ENCODE measurements around the gene STARD3NL.

STARD3NL gene

DNA sequence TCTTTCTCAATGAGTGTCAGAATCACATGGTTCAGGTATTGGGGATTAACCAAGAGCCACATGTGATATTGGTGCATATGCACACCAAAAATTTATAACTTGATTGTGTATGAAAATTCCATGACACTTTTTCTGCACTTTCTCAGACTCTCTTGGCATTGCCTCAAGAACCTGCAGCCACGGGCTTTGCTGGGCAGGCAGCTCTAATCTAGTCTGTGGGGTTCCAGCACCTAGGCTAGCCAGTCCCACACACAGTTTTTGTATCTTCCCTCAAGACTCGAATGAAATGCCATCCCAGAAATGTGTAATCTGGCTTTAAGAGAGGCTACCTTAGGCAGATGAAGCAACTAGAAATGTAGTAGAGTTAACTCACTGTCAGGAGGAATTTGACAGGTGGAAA lies 21.7 kb downstream of the STARD3NL start:
- no peak for TF ChIP-seq CTCF (IDR thresholded peaks at IDR 0.05; ENCODE audit: unreplicated experiment in 3 of 3)
- H3K9me3 Mint-ChIP-seq, result peaks cover 9% of the 10 kb centered on the region
- no peak overlapping the region for H3K4me3 Mint-ChIP-seq
- no peak overlapping the region for H3K27ac Mint-ChIP-seq
- H3K27me3 Mint-ChIP-seq (ENCODE audit: low read depth), result no peaks in the 10 kb centered on the region
- peaks cover 28% of the 10 kb centered on the region for H3K4me1 Mint-ChIP-seq
- H3K36me3 Mint-ChIP-seq (ENCODE audit: low read depth), result peaks cover 22% of the 10 kb centered on the region

- Mint-ChIP-seq H3K4me3 (no peak overlapping the region), H3K36me3 (ENCODE audit: low read depth) (peaks cover 59% of the 10 kb centered on the region), H3K4me1 (no peaks in the 10 kb centered on the region), H3K9me3 (peaks cover 9% of the 10 kb centered on the region), H3K27me3 (ENCODE audit: low read depth) (no peaks in the 10 kb centered on the region), H3K27ac (no peak overlapping the region)
- TF ChIP-seq CTCF (IDR thresholded peaks at IDR 0.05; ENCODE audit: unreplicated experiment in 3 of 3), result no peak
These were observed 28.0 kb downstream of the STARD3NL start for GRCh38 chr7:38206071-38206470.

DNA sequence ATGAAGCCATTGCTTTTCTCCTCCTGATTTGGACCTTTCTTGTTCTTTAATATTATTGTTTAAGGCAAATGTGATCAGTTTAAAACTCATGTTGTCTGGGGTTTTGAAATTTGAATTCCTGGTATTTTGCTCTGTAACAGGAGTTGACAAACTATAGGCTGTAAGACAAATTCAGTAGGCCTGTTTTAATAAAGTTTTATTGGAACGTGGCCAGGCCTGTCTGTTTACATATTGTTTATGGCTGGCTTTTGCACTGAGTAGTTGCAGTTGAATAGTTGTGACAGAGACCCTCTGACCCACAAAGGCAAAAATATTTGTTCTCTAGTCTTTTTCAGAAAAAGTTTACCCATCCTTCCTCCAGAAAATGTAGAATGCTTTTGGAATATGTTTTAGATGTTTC lies 29.8 kb downstream of the STARD3NL start:
- Mint-ChIP-seq H3K27ac (no peak overlapping the region), H3K9me3 (peaks cover 5% of the 10 kb centered on the region), H3K27me3 (ENCODE audit: low read depth) (no peaks in the 10 kb centered on the region), H3K36me3 (ENCODE audit: low read depth) (peaks cover 51% of the 10 kb centered on the region), H3K4me1 (peaks cover 5% of the 10 kb centered on the region), H3K4me3 (no peak overlapping the region)
- no peak for TF ChIP-seq CTCF (IDR thresholded peaks at IDR 0.05; ENCODE audit: unreplicated experiment in 3 of 3)

DNA sequence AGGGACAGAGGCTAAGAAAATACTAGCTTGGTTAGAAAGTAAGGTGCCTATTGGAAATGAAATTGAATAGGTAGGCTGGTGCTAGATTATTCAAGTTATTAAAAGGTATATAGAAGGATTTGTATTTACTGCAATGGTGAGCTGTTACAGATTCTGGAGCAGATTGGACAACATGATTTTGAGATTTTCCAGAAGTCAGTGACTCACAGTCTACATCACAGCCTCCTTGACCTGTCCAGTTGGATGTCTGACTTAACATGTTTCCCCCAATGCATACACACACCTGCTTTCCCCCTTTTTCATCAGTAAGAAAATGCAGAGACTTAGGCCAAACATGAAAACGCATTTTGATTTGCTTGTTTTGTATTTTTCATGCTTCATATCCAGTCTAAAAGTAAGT lies 33.4 kb downstream of the STARD3NL start:
- H3K27me3 Mint-ChIP-seq (ENCODE audit: low read depth), result no peaks in the 10 kb centered on the region
- H3K9me3 Mint-ChIP-seq, result no peaks in the 10 kb centered on the region
- H3K36me3 Mint-ChIP-seq (ENCODE audit: low read depth), result peaks cover 43% of the 10 kb centered on the region
- peaks cover 22% of the 10 kb centered on the region for H3K4me1 Mint-ChIP-seq
- H3K4me3 Mint-ChIP-seq, result no peak overlapping the region
- H3K27ac Mint-ChIP-seq, result peak overlapping the region in 2 of 3 experiments; percentile 13 to 27
- TF ChIP-seq CTCF (IDR thresholded peaks at IDR 0.05; ENCODE audit: unreplicated experiment in 3 of 3), result no peak

DNA sequence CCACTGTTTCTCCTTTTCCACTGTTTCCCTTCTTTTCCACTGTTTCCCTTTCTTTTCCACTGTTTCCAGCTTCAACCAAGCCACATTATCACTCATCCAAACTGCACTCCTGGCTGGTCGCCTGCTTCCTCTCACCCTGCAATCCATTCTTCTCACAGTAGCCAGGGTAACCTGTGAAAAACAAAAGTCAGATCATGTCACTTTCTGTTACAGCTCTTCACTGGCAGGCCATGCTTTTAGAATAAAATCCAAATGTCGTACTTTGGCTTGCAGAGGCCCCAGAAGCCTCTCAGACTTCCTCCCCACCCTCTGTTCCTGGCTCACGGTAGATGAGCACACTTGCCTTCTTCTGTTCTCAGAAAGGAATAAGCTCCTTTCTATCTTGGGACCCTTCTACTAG lies 33.9 kb downstream of the STARD3NL start:
- Mint-ChIP-seq H3K9me3 (no peaks in the 10 kb centered on the region), H3K27ac (peak overlapping the region in 2 of 3 experiments; percentile 13 to 27), H3K36me3 (ENCODE audit: low read depth) (peaks cover 44% of the 10 kb centered on the region)

More for the DNA sequence above, 33.9 kb downstream of the STARD3NL start:
- H3K4me1 Mint-ChIP-seq, result peaks cover 23% of the 10 kb centered on the region
- no peak for TF ChIP-seq CTCF (IDR thresholded peaks at IDR 0.05; ENCODE audit: unreplicated experiment in 3 of 3)
- H3K4me3 Mint-ChIP-seq, result no peak overlapping the region
- H3K27me3 Mint-ChIP-seq (ENCODE audit: low read depth), result no peaks in the 10 kb centered on the region

Data from nephron (organoid).